HFF-Myc (cell line): ENCODE measurements around the gene DENND5B.

Source experiments
- DNase-seq: peaks from one replicate; pipeline ENCODE4 v3.0.0-alpha.2; 2011; ENCODE audit warnings: low read depth; ENCODE audit errors: extremely low read depth
- H3K4me3 ChIP-seq: replicated peaks from 2 replicates; pipeline ENCODE4 v1.5.1; 2011; ENCODE audit warnings: low read depth, mild to moderate bottlenecking, control low read depth, low read length
- CTCF ChIP-seq: IDR thresholded peaks from 2 replicates; pipeline ENCODE4 v1.5.1; 2012; ENCODE audit warnings: mild to moderate bottlenecking, low read depth, low read length, control low read depth; ENCODE audit errors: missing control alignments

DENND5B gene

GRCh38 chr12:31496257-31496656 lies 94.7 kb downstream of the DENND5B start:
- no peak overlapping the region for H3K4me3 ChIP-seq
- no peak for TF ChIP-seq CTCF
- DNase-seq: no peak

GRCh38 chr12:31494455-31494854 lies 96.5 kb downstream of the DENND5B start:
- no peak for DNase-seq
- H3K4me3 ChIP-seq: no peak overlapping the region
- TF ChIP-seq CTCF: no peak

- no peak for DNase-seq
- H3K4me3 ChIP-seq: no peak overlapping the region
- TF ChIP-seq CTCF: no peak
These were observed 98.2 kb downstream of the DENND5B start for GRCh38 chr12:31492599-31493196.

- DNase-seq: peak; percentile 84
- no peak for TF ChIP-seq CTCF
- H3K4me3 ChIP-seq: no peak overlapping the region
These were observed 98.9 kb downstream of the DENND5B start for GRCh38 chr12:31491841-31492598.

- no peak for DNase-seq
- no peak for TF ChIP-seq CTCF
- H3K4me3 ChIP-seq: no peak overlapping the region
These were observed 99.6 kb downstream of the DENND5B start for GRCh38 chr12:31491241-31491794.

GRCh38 chr12:31488737-31489338 lies 102.1 kb downstream of the DENND5B start:
- no peak for TF ChIP-seq CTCF
- H3K4me3 ChIP-seq: no peak overlapping the region
- DNase-seq: no peak
